Purkinje cell (primary cell): ENCODE measurements around the gene FCRLA. TPM values are rescaled to one million over a fixed set of nuclear protein-coding genes. Genes with fewer than 3 reads are reported as not detected.

Experiments used
- polyA plus RNA-seq: library from polyadenylated mRNA; unstranded; fragments of >200 nt; fragmentation: Nextera tagmentation; gene quantifications from 2 replicates; pipeline ENCODE4 v1.2.1, GENCODE V29; 2014

FCRLA gene
- polyA plus RNA-seq, result not detected in 2 replicates

GRCh38 chr1:161706482-161707347 is at the start of gene FCRLA:
FCRLA (plus strand) TSS chr1:161707229; CDS start chr1:161707265, 36 bp downstream.

GRCh38 chr1:161662684-161663339 is 44.2 kb upstream of the FCRLA start, which contains the start of gene FCGR2B:
FCGR2B (plus strand) TSS chr1:161663143; CDS start chr1:161663242, 99 bp downstream.

GRCh38 chr1:161720956-161721737 is 14.1 kb downstream of the FCRLA start, which contains the start of gene FCRLB:
FCRLB (plus strand) TSS chr1:161721544; CDS start chr1:161722673, 1,129 bp downstream.

GRCh38 chr1:161749509-161750407 is 42.7 kb downstream of the FCRLA start, which contains the start of gene DUSP12:
DUSP12 (plus strand) TSS chr1:161749786; CDS start chr1:161749802, 16 bp downstream.

Other genes with a start within 250 kb of the FCRLA start
- 1.0 TPM in 1 of 2 replicates, not detected in the other for gene FCGR2A, start 201.8 kb upstream of the FCRLA start, polyA plus RNA-seq
- gene HSPA6, start 182.7 kb upstream of the FCRLA start, polyA plus RNA-seq, result 0.62 and 0.66 TPM in 2 replicates
- 0.73 and 1.3 TPM in 2 replicates for gene FCGR3A, start 157.4 kb upstream of the FCRLA start, polyA plus RNA-seq
- not detected in 2 replicates for gene FCGR3B, start 76.1 kb upstream of the FCRLA start, polyA plus RNA-seq
- not detected in 2 replicates for gene FCGR2B, start 44.1 kb upstream of the FCRLA start, polyA plus RNA-seq
- gene FCRLB, start 14.3 kb downstream of the FCRLA start, polyA plus RNA-seq, result 1.2 and 6.0 TPM in 2 replicates
- gene DUSP12, start 42.6 kb downstream of the FCRLA start, polyA plus RNA-seq, result 17.8 and 27.0 TPM in 2 replicates
- gene ATF6, start 59.1 kb downstream of the FCRLA start, polyA plus RNA-seq, result 27.2 and 27.8 TPM in 2 replicates